Measurements from ENCODE around the gene TSHZ2. TPM values are rescaled to one million over a fixed set of nuclear protein-coding genes. Genes with fewer than 3 reads are reported as not detected.
A peak's percentile ranks its signal among the peaks of the same experiment; 100 is the strongest.

Gene TSHZ2
- total RNA-seq, 6 experiments from 2014 or later: 14.2 to 28.1 (median 21.0) TPM

GRCh38 chr20:53064935-53065334, 92.8 kb downstream of the TSHZ2 start:
- WGBS (ENCODE audit: insufficient coverage, low coverage, low lambda C conversion rate, missing lambda C conversion rate): 82% methylated on average over 7 of the region's 7 CpGs
- peaks cover 0 to 10% (median 1%) of the 10 kb centered on the region in 4 donors for H3K4me1 ChIP-seq
- intact Hi-C loops (cut with DNase I): no loop called here
- H3K27me3 ChIP-seq: no peaks in the 10 kb centered on the region
- no peaks in the 10 kb centered on the region for H3K9me3 ChIP-seq
- DNase-seq (no peak), ATAC-seq (no peak)
- H3K4me3 ChIP-seq: no peak overlapping the region
- TF ChIP-seq, protein P1, sequence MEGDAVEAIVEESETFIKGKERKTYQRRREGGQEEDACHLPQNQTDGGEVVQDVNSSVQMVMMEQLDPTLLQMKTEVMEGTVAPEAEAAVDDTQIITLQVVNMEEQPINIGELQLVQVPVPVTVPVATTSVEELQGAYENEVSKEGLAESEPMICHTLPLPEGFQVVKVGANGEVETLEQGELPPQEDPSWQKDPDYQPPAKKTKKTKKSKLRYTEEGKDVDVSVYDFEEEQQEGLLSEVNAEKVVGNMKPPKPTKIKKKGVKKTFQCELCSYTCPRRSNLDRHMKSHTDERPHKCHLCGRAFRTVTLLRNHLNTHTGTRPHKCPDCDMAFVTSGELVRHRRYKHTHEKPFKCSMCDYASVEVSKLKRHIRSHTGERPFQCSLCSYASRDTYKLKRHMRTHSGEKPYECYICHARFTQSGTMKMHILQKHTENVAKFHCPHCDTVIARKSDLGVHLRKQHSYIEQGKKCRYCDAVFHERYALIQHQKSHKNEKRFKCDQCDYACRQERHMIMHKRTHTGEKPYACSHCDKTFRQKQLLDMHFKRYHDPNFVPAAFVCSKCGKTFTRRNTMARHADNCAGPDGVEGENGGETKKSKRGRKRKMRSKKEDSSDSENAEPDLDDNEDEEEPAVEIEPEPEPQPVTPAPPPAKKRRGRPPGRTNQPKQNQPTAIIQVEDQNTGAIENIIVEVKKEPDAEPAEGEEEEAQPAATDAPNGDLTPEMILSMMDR (IDR thresholded peaks at IDR 0.05): no peak
- no peak for TF ChIP-seq POLR2A (IDR thresholded peaks at IDR 0.05)
- H3K36me3 ChIP-seq: no peaks in the 10 kb centered on the region
- no peak overlapping the region for H3K27ac ChIP-seq

DNA sequence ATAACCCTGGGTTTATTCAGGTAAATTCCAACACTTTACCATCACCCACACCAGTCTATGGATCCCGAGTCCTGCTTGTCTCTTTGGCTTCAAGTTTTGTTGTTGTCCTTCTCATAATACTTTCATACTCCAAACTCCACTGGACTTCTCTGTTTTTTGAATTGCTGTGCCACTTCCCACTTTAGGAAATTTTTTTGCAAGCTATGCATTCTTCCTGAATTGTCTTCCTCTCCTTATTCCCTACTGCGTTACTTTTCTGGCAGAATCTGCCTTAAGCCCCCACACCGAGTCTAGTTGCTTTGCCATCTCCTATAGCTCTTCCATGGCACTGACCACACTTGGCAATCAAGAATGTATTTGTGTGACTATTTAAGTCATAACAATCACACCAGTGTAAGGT, 96.1 kb downstream of the TSHZ2 start:
- H3K4me1 ChIP-seq: peaks cover 0 to 26% (median 8%) of the 10 kb centered on the region in 4 donors
- TF ChIP-seq, protein P1 (IDR thresholded peaks at IDR 0.05): no peak
- no peak for TF ChIP-seq POLR2A (IDR thresholded peaks at IDR 0.05)
- intact Hi-C loops (cut with DNase I): no loop called here
- no peaks in the 10 kb centered on the region for H3K36me3 ChIP-seq
- no peaks in the 10 kb centered on the region for H3K27me3 ChIP-seq
- no peak overlapping the region for H3K4me3 ChIP-seq
- ATAC-seq (no peak), DNase-seq (no peak)
- no peaks in the 10 kb centered on the region for H3K9me3 ChIP-seq
- H3K27ac ChIP-seq: no peak overlapping the region
- WGBS (ENCODE audit: insufficient coverage, low coverage, low lambda C conversion rate, missing lambda C conversion rate): 97% methylated on average over 3 of the region's 3 CpGs

DNA sequence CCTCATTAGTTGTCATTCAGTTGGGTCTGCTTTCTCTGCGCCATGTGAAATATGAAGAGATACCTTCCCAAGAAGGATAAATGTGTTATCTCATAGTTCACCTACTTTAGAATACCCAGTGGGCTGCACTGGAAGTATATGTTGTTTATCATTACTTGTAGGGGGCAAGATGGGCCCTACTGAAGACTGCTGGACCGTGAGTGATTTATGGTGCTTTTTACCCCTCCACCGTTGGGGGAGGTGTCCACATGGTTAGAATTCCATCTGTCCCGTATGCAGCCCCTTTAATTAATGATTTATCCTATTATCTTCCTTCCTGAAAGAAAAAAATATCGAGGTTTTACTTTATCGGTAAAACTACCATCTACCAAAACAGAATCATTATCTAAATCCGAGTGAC, 97.0 kb downstream of the TSHZ2 start:
- no peak for TF ChIP-seq POLR2A (IDR thresholded peaks at IDR 0.05)
- TF ChIP-seq, protein P1 (IDR thresholded peaks at IDR 0.05): no peak
- no peak for ATAC-seq
- 74% methylated on average over 7 of the region's 7 CpGs for WGBS (ENCODE audit: insufficient coverage, low coverage, low lambda C conversion rate, missing lambda C conversion rate)
- intact Hi-C loops (cut with DNase I): no loop called here
- peak overlapping the region in 1 of 3 donors; percentile 9 for H3K27ac ChIP-seq
- no peaks in the 10 kb centered on the region for H3K36me3 ChIP-seq
- DNase-seq: no peak
- no peak overlapping the region for H3K4me3 ChIP-seq
- H3K4me1 ChIP-seq: peaks cover 0 to 26% (median 8%) of the 10 kb centered on the region in 4 donors
- H3K27me3 ChIP-seq: no peaks in the 10 kb centered on the region
- H3K9me3 ChIP-seq: no peaks in the 10 kb centered on the region

GRCh38 chr20:53070224-53070623, 98.1 kb downstream of the TSHZ2 start:
- ATAC-seq: peak; percentile 52 to 78 (median 68)
- Histone ChIP-seq H3K9me3 (no peaks in the 10 kb centered on the region), H3K36me3 (no peaks in the 10 kb centered on the region), H3K27me3 (no peaks in the 10 kb centered on the region), H3K4me3 (peak overlapping the region in 1 of 3 donors; percentile 17), H3K4me1 (peaks cover 0 to 26% (median 8%) of the 10 kb centered on the region in 4 donors), H3K27ac (peak overlapping the region; percentile 53 to 80 (median 73))
- no peak for DNase-seq
- WGBS (ENCODE audit: insufficient coverage, low coverage, low lambda C conversion rate, missing lambda C conversion rate): 33% methylated on average over 4 of the region's 4 CpGs
- TF ChIP-seq, protein P1 (IDR thresholded peaks at IDR 0.05): no peak
- TF ChIP-seq POLR2A (IDR thresholded peaks at IDR 0.05): no peak
- intact Hi-C loops (cut with DNase I): no loop called here
